HG03139 (cell line): ENCODE measurements around the gene SHMT2.
A peak's percentile ranks its signal among the peaks of the same experiment; 100 is the strongest.

Source experiments
- ATAC-seq: cut with Tn5 transposase; IDR thresholded peaks from one replicate; pipeline ENCODE4 v1.9.1; 2021; ENCODE audit not compliant: unreplicated experiment

Gene SHMT2

GRCh38 chr12:57238854-57239554 is 9.5 kb downstream of the SHMT2 start:
- peak; percentile 50 for ATAC-seq

GRCh38 chr12:57239587-57240065 is 10.1 kb downstream of the SHMT2 start:
- no peak for ATAC-seq

GRCh38 chr12:57240066-57240921 is 10.8 kb downstream of the SHMT2 start:
- ATAC-seq = no peak

- no peak for ATAC-seq
Measured at GRCh38 chr12:57240926-57241401, 11.5 kb downstream of the SHMT2 start.

GRCh38 chr12:57241402-57242310 is 12.1 kb downstream of the SHMT2 start:
- ATAC-seq = no peak

- ATAC-seq = no peak
Measured at GRCh38 chr12:57242329-57242690, 12.8 kb downstream of the SHMT2 start.

- no peak for ATAC-seq
Measured at GRCh38 chr12:57242691-57243454, 13.4 kb downstream of the SHMT2 start.

GRCh38 chr12:57243521-57244311 is 14.2 kb downstream of the SHMT2 start:
- no peak for ATAC-seq

GRCh38 chr12:57244312-57244696 is 14.8 kb downstream of the SHMT2 start:
- no peak for ATAC-seq

- no peak for ATAC-seq
Measured at GRCh38 chr12:57247041-57247440, 17.5 kb downstream of the SHMT2 start.

GRCh38 chr12:57248934-57249742 is 19.6 kb downstream of the SHMT2 start:
- no peak for ATAC-seq

- no peak for ATAC-seq
Measured at GRCh38 chr12:57250541-57250940, 21.0 kb downstream of the SHMT2 start.

- ATAC-seq = no peak
Measured at GRCh38 chr12:57250956-57251355, 21.4 kb downstream of the SHMT2 start, which contains the start of gene STAC3. TSS of gene STAC3 (minus strand) at chr12:57251187. CDS start at chr12:57249636, 1,551 bp downstream.

- no peak for ATAC-seq
Measured at GRCh38 chr12:57254506-57255280, 25.2 kb downstream of the SHMT2 start.

- no peak for ATAC-seq
Measured at GRCh38 chr12:57255916-57256315, 26.4 kb downstream of the SHMT2 start.

GRCh38 chr12:57258977-57259970 is 29.8 kb downstream of the SHMT2 start:
- no peak for ATAC-seq

GRCh38 chr12:57260366-57260765 is 30.9 kb downstream of the SHMT2 start:
- ATAC-seq = no peak
